K562 (cell line): Measurements from ENCODE around the gene YBX3. TPM values are rescaled to one million over a fixed set of nuclear protein-coding genes. Genes with fewer than 3 reads are reported as not detected.

Experiments used
- ATAC-seq: fragments of 200-7000 bp; cut with Tn5 transposase; 3 replicates; pipeline ENCODE4 v1.9.1; 2020; ENCODE audit warnings: moderate library complexity
- BruUV-seq: library from RNA; stranded (reverse); fragments of 400-500 nt; replicated peaks from 2 replicates; lab custom pipeline; 2021; lab: Mats Ljungman, UMichigan
- CTCF ChIA-PET: fragments of 300-600 bp; formaldehyde crosslinking; extraction: SDS; loops from one replicate; lab custom pipeline; 2021; ENCODE audit warnings: low intra/inter-chr PET ratio; lab: Yijun Ruan, JAX
- POLR2A ChIA-PET: fragments of 300-600, 350-650 bp; sonication (Branson Sonifier 250); formaldehyde crosslinking; extraction: SDS; loops from one replicate; lab custom pipeline; 2021; ENCODE audit warnings: antibody characterized with exemption, inconsistent platforms; lab: Yijun Ruan, JAX
- DNase-seq, 4 experiments: peaks; one replicate each; pipeline versions ENCODE4 v3.0.0 to v3.0.0-alpha.2; 2011 to 2018; ENCODE audit warnings: low spot score in 3 of 4, mixed read lengths in 3 of 4; ENCODE audit errors: extremely low read depth in 1 of 4
- FAIRE-seq: peaks from 2 replicates; lab custom pipeline; 2011; peaks lifted over from hg19 to GRCh38; lab: Jason Lieb, UNC
- H2AFZ ChIP-seq: 2 replicates; pipeline ENCODE4 v1.6.0; 2011; ENCODE audit warnings: low read depth, low read length, control low read depth, inconsistent platforms
- H3K27ac ChIP-seq: fragments of 200-600 bp; 3 replicates; pipeline ENCODE4 v1.8.0; 2011; ENCODE audit warnings: low read depth, mild to moderate bottlenecking, control low read depth, inconsistent platforms, low read length, moderate library complexity, mixed read lengths; ENCODE audit errors: extremely low read depth
- H3K27me3 ChIP-seq, 2 experiments: fragments of 300-600 bp in 1 of 2; 2 replicates in 1 of 2; 3 replicates in 1 of 2; pipeline versions ENCODE4 v1.6.0 to v1.8.0; 2011; ENCODE audit warnings: inconsistent platforms in 2 of 2, low read length in 2 of 2, mild to moderate bottlenecking in 1 of 2, mixed read lengths in 1 of 2, moderate library complexity in 1 of 2; ENCODE audit not compliant: control insufficient read depth in 2 of 2, insufficient read depth in 2 of 2
- H3K36me3 ChIP-seq: fragments of 300-600 bp; 3 replicates; pipeline ENCODE4 v1.8.0; 2011; ENCODE audit warnings: mild to moderate bottlenecking, low read length, inconsistent platforms; ENCODE audit not compliant: control insufficient read depth, insufficient read depth
- H3K4me1 ChIP-seq, 2 experiments: fragments of 200-600 bp in 1 of 2; replicated peaks in 1 of 2; 2 replicates in 1 of 2; 3 replicates in 1 of 2; pipeline versions ENCODE4 v1.5.1 to v1.8.0; 2011; ENCODE audit warnings: inconsistent platforms in 2 of 2, low read length in 2 of 2, mild to moderate bottlenecking in 1 of 2, mixed read lengths in 1 of 2, moderate library complexity in 1 of 2; ENCODE audit not compliant: control insufficient read depth in 2 of 2, insufficient read depth in 2 of 2
- H3K4me2 ChIP-seq: 2 replicates; pipeline ENCODE4 v1.6.1; 2011; ENCODE audit warnings: low read length, control low read depth, inconsistent platforms, mixed read lengths; ENCODE audit not compliant: insufficient read depth
- H3K4me3 ChIP-seq: fragments of 200-600 bp; sonication (generic), shearing (Covaris generic); 2 replicates; pipeline ENCODE4 v1.5.1; 2016; ENCODE audit warnings: control low read depth, inconsistent platforms
- H3K79me2 ChIP-seq: fragments of 200-600 bp; 3 replicates; pipeline ENCODE4 v1.8.0; 2011; ENCODE audit warnings: low read length, inconsistent platforms; ENCODE audit not compliant: control insufficient read depth, insufficient read depth
- H3K9ac ChIP-seq, 2 experiments: 2 replicates each; pipeline versions ENCODE4 v1.6.0 to v1.6.1; 2011; ENCODE audit warnings: low read depth in 2 of 2, low read length in 2 of 2, control low read depth in 1 of 2, inconsistent platforms in 1 of 2, mild to moderate bottlenecking in 1 of 2, mixed read lengths in 1 of 2; ENCODE audit not compliant: insufficient read depth in 1 of 2
- H3K9me1 ChIP-seq: one replicate; pipeline ENCODE4 v1.6.0; 2011; ENCODE audit warnings: inconsistent platforms, mild to moderate bottlenecking, low read length, moderate library complexity; ENCODE audit not compliant: control insufficient read depth, insufficient read depth
- H3K9me3 ChIP-seq: replicated peaks from 2 replicates; pipeline ENCODE4 v1.5.1; 2011; ENCODE audit warnings: low read depth, low read length, inconsistent platforms; ENCODE audit not compliant: control insufficient read depth, insufficient read depth
- H4K20me1 ChIP-seq: replicated peaks from 2 replicates; pipeline ENCODE4 v1.6.1; 2011; ENCODE audit warnings: low read length, inconsistent platforms, mixed read lengths; ENCODE audit not compliant: control insufficient read depth, insufficient read depth
- BHLHE40 ChIP-seq: IDR thresholded peaks from 2 replicates; pipeline ENCODE4 v1.6.1; 2011; ENCODE audit warnings: low read length, improper control_type of control experiment
- CEBPG ChIP-seq, 3 experiments: fragments of 200-800 bp in 1 of 3; sonication (Bioruptor generic) in 1 of 3; sonication (generic) in 1 of 3; formaldehyde crosslinking in 1 of 3; IDR thresholded peaks in 2 of 3; conservative IDR thresholded peaks in 1 of 3; 2 replicates each; pipeline versions ENCODE4 v1.6.1 to v1.8.0; 2016 to 2022; ENCODE audit warnings: missing compliant biosample characterization in 2 of 3, missing genetic modification characterization in 2 of 3, mild to moderate bottlenecking in 1 of 3, missing genetic modification reagents in 1 of 3
- E2F4 ChIP-seq: sonication (generic); formaldehyde crosslinking; IDR thresholded peaks from 2 replicates; pipeline ENCODE4 v1.8.0; 2022; ENCODE audit warnings: mild to moderate bottlenecking, low read depth, missing genetic modification reagents
- FOXK2 ChIP-seq, 2 experiments: fragments of 450-650 bp; IDR thresholded peaks in 1 of 2; conservative IDR thresholded peaks in 1 of 2; 2 replicates each; pipeline ENCODE4 v1.6.1; 2016; ENCODE audit warnings: low read depth in 2 of 2, mild to moderate bottlenecking in 1 of 2
- MITF ChIP-seq: IDR thresholded peaks from 2 replicates; pipeline ENCODE4 v1.6.1; 2014; ENCODE audit warnings: antibody characterized with exemption
- SAFB2 ChIP-seq: fragments of 200-400 bp; formaldehyde crosslinking; IDR thresholded peaks from 2 replicates; pipeline ENCODE4 v1.6.1; 2018; ENCODE audit warnings: borderline replicate concordance, low read length, low read depth, moderate library complexity; ENCODE audit not compliant: severe bottlenecking
- TFAP4 ChIP-seq: sonication (generic); formaldehyde crosslinking; IDR thresholded peaks from 2 replicates; pipeline ENCODE4 v1.8.0; 2022; ENCODE audit warnings: missing genetic modification reagents, mild to moderate bottlenecking, moderate library complexity, borderline replicate concordance
- ZNF347 ChIP-seq: fragments of 450-650 bp; formaldehyde crosslinking; IDR thresholded peaks from 2 replicates; pipeline ENCODE4 v1.4.0; 2020; ENCODE audit warnings: low read depth, mild to moderate bottlenecking, moderate library complexity
- in situ Hi-C: fragments of 300-500 bp; cut with MboI; formaldehyde crosslinking; loops from 4 replicates; pipeline ENCODE4 v1.15.0; 2018; ENCODE audit warnings: inconsistent platforms, mixed read lengths
- intact Hi-C: fragments of 100-400 bp; cut with micrococcal nuclease; formaldehyde crosslinking; loops from 2 replicates; pipeline ENCODE4 v1.14.2; 2022
- polyA plus RNA-seq, 8 experiments: library from polyadenylated mRNA; depleted of rRNA in 4 of 8; stranded (reverse) in 5 of 8; unstranded in 3 of 8; fragments of >200 nt; fragmentation: Nextera tagmentation in 2 of 8; fragmentation: Illumina TruSeq in 1 of 8; extraction: Ambion mirVana in 2 of 8; extraction: Trizol in 1 of 8; gene quantifications; 2 replicates each; pipeline versions ENCODE4 v1.2.1 to v1.2.3, GENCODE V29; 2011 to 2014; ENCODE audit warnings: inconsistent platforms in 1 of 8, missing spikeins in 1 of 8
- total RNA-seq, 7 experiments: library from RNA; depleted of rRNA in 6 of 7; stranded (reverse); fragments of >200 nt in 6 of 7; fragmentation: Illumina TruSeq in 2 of 7; extraction: Trizol in 2 of 7; gene quantifications; 2 replicates each; pipeline versions ENCODE4 v1.2.1 to v1.2.3, GENCODE V29; 2011 to 2021; ENCODE audit warnings: low replicate concordance in 1 of 7

The YBX3 gene
- total and polyA plus RNA-seq, 9 of the 15 experiments (the other 6 are each of a cell fraction or from before 2014, with no cell fraction given), result 47.0 to 239 (median 81.5) TPM

GRCh38 chr12:10735428-10735827 lies 12.3 kb upstream of the YBX3 start:
- H3K79me2 ChIP-seq, result no peaks in the 10 kb centered on the region
- FAIRE-seq (no peak), ATAC-seq (no peak), DNase-seq (no peak)
- no TSS peak for BruUV-seq
- H4K20me1 ChIP-seq, result no peaks in the 10 kb centered on the region
- TF ChIP-seq BHLHE40, result no peak
- TF ChIP-seq SAFB2, result no peak
- no peak for TF ChIP-seq CEBPG (CRISPR knock-in tag; IDR thresholded peaks at IDR 0.05)
- TF ChIP-seq CEBPG (tag; conservative IDR thresholded peaks at IDR 0.05 in 1 of 2, IDR thresholded peaks at IDR 0.05 in 1 of 2), result no peak
- no peak for TF ChIP-seq E2F4 (CRISPR knock-in tag)
- no peak for TF ChIP-seq ZNF347 (CRISPR knock-in tag)
- no peak for TF ChIP-seq TFAP4
- TF ChIP-seq MITF, result no peak
- no peak for TF ChIP-seq FOXK2 (conservative IDR thresholded peaks at IDR 0.05 in 1 of 2, IDR thresholded peaks at IDR 0.05 in 1 of 2; ENCODE audit: low read depth in 2 of 2)
- H2AFZ ChIP-seq, result no peak overlapping the region
- H3K4me2 ChIP-seq, result no peak overlapping the region
- H3K4me3 ChIP-seq, result no peak overlapping the region
- H3K36me3 ChIP-seq, result no peaks in the 10 kb centered on the region
- peaks cover 8% of the 10 kb centered on the region in 2 experiments; a peak in 2 of 5 replicates for H3K27me3 ChIP-seq
- H3K9me3 ChIP-seq, result no peaks in the 10 kb centered on the region
- intact Hi-C loops (no loop called here), in situ Hi-C loops (no loop called here)
- POLR2A ChIA-PET, result interaction anchor here (0.9 kb wide), 1 partner anchor 12 kb away, joined by 3 read pairs; no protein-coding TSS in a partner anchor
- H3K9ac ChIP-seq, result no peak overlapping the region
- peaks cover 2 to 19% of the 10 kb centered on the region in 2 experiments; a peak in 3 of 5 replicates for H3K4me1 ChIP-seq
- no peak overlapping the region for H3K27ac ChIP-seq
- no peaks in the 10 kb centered on the region for H3K9me1 ChIP-seq
- CTCF ChIA-PET, result no interaction called here
